Neural cell (in vitro differentiated cells): Measurements from ENCODE around the gene SERINC5. TPM values are rescaled to one million over a fixed set of nuclear protein-coding genes. Genes with fewer than 3 reads are reported as not detected.

Experiments
- H2AFZ ChIP-seq: fragments of 200-600, 300-800 bp; sonication (generic), shearing (Covaris generic); 2 replicates; pipeline ENCODE4 v1.6.0; 2014; ENCODE audit warnings: low read depth, mild to moderate bottlenecking, antibody characterized with exemption, low read length, moderate library complexity
- H3F3A ChIP-seq: fragments of 200-600 bp; shearing (Covaris generic); 2 replicates; pipeline ENCODE4 v1.6.1; 2016; ENCODE audit warnings: mild to moderate bottlenecking, moderate library complexity, mixed read lengths, antibody characterized with exemption, low read length; ENCODE audit not compliant: insufficient read depth, poor library complexity, severe bottlenecking
- H3K27ac ChIP-seq: fragments of 200-600, 300-800 bp; sonication (generic), shearing (Covaris generic); 2 replicates; pipeline ENCODE4 v1.5.1; 2014; ENCODE audit warnings: mild to moderate bottlenecking, low read length, moderate library complexity
- H3K27me3 ChIP-seq: fragments of 300-800, 200-600 bp; sonication (generic), shearing (Covaris generic); 2 replicates; pipeline ENCODE4 v1.6.0; 2014; ENCODE audit warnings: mild to moderate bottlenecking, low read depth, low read length, moderate library complexity; ENCODE audit not compliant: insufficient read depth
- H3K36me3 ChIP-seq: fragments of 300-800, 200-600 bp; sonication (generic), shearing (Covaris generic); 2 replicates; pipeline ENCODE4 v1.5.1; 2014; ENCODE audit warnings: mild to moderate bottlenecking, antibody characterized with exemption, low read length, moderate library complexity; ENCODE audit not compliant: insufficient read depth
- H3K4me2 ChIP-seq: fragments of 300-800, 200-600 bp; sonication (generic), shearing (Covaris generic); 2 replicates; pipeline ENCODE4 v1.6.0; 2014; ENCODE audit warnings: mild to moderate bottlenecking, low read length
- H3K4me3 ChIP-seq: fragments of 300-800, 200-600 bp; sonication (generic), shearing (Covaris generic); 2 replicates; pipeline ENCODE4 v1.5.1; 2014; ENCODE audit warnings: mild to moderate bottlenecking, low read length, moderate library complexity
- H3K79me2 ChIP-seq: fragments of 200-600 bp; shearing (Covaris generic); replicated peaks from 2 replicates; pipeline ENCODE4 v1.6.0; 2014; ENCODE audit warnings: mild to moderate bottlenecking, low read length, moderate library complexity; ENCODE audit not compliant: insufficient read depth
- H3K9ac ChIP-seq: fragments of 300-800, 200-600 bp; sonication (generic), shearing (Covaris generic); 2 replicates; pipeline ENCODE4 v1.6.1; 2016; ENCODE audit warnings: mild to moderate bottlenecking, low read length, mixed read lengths
- H3K9me2 ChIP-seq: fragments of 200-600 bp; shearing (Covaris generic); 2 replicates; pipeline ENCODE4 v1.6.1; 2016; ENCODE audit warnings: mild to moderate bottlenecking, low read length, mixed read lengths; ENCODE audit not compliant: insufficient read depth
- H3K9me3 ChIP-seq: fragments of 200-600, 300-800 bp; sonication (generic), shearing (Covaris generic); 2 replicates; pipeline ENCODE4 v1.6.1; 2016; ENCODE audit warnings: mild to moderate bottlenecking, mixed run types, low read length, moderate library complexity, mixed read lengths
- H4K20me1 ChIP-seq: fragments of 200-600 bp; shearing (Covaris generic); 2 replicates; pipeline ENCODE4 v1.6.1; 2016; ENCODE audit warnings: mild to moderate bottlenecking, mixed run types; ENCODE audit not compliant: insufficient read depth
- CTCF ChIP-seq: fragments of 450-650 bp; IDR thresholded peaks from 2 replicates; pipeline ENCODE4 v1.5.1; 2014; ENCODE audit warnings: antibody characterized with exemption, mild to moderate bottlenecking, moderate library complexity; ENCODE audit not compliant: poor library complexity, severe bottlenecking
- EP300 ChIP-seq: fragments of 450-650 bp; conservative IDR thresholded peaks from 2 replicates; pipeline ENCODE4 v1.6.1; 2014; ENCODE audit warnings: antibody characterized with exemption, mild to moderate bottlenecking, moderate library complexity; ENCODE audit not compliant: poor library complexity, severe bottlenecking
- EZH2 ChIP-seq: fragments of 200-600, 300-800 bp; shearing (Covaris generic), sonication (generic); IDR thresholded peaks from 2 replicates; pipeline ENCODE4 v1.6.1; 2014; ENCODE audit warnings: antibody characterized with exemption, low read length, borderline replicate concordance, mild to moderate bottlenecking; ENCODE audit not compliant: insufficient read depth, poor library complexity, severe bottlenecking
- MXI1 ChIP-seq: fragments of 450-650 bp; conservative IDR thresholded peaks from 2 replicates; pipeline ENCODE4 v1.6.1; 2014; ENCODE audit warnings: antibody characterized with exemption, mild to moderate bottlenecking; ENCODE audit not compliant: poor library complexity, severe bottlenecking
- POLR2AphosphoS5 ChIP-seq: IDR thresholded peaks from 2 replicates; pipeline ENCODE4 v1.6.1; 2012
- RAD21 ChIP-seq: fragments of 450-650 bp; conservative IDR thresholded peaks from 2 replicates; pipeline ENCODE4 v1.6.1; 2014; ENCODE audit warnings: antibody characterized with exemption, mild to moderate bottlenecking, moderate library complexity
- REST ChIP-seq: IDR thresholded peaks from 2 replicates; pipeline ENCODE4 v1.6.1; 2012; ENCODE audit warnings: borderline replicate concordance
- SMC3 ChIP-seq: fragments of 450-650 bp; conservative IDR thresholded peaks from 2 replicates; pipeline ENCODE4 v1.6.1; 2014; ENCODE audit warnings: antibody characterized with exemption, mild to moderate bottlenecking, moderate library complexity; ENCODE audit not compliant: poor library complexity
- TAF1 ChIP-seq: IDR thresholded peaks from 2 replicates; pipeline ENCODE4 v1.6.1; 2012; ENCODE audit warnings: low read depth
- polyA plus RNA-seq: library from polyadenylated mRNA; depleted of rRNA; stranded (reverse); fragments of >200 nt; gene quantifications from 2 replicates; pipeline ENCODE4 v1.2.3, GENCODE V29; 2014

Gene SERINC5
- polyA plus RNA-seq, 1 donor from 2014 or later, result 5.8 TPM

- no peaks in the 10 kb centered on the region for H4K20me1 ChIP-seq
These were observed 64.5 kb downstream of the SERINC5 start for GRCh38 chr5:80191397-80191796.

GRCh38 chr5:80190960-80191359 lies 64.9 kb downstream of the SERINC5 start:
- Histone ChIP-seq H3K9ac (no peak overlapping the region), H3K9me2 (no peaks in the 10 kb centered on the region), H3K27ac (no peak overlapping the region), H3K36me3 (no peaks in the 10 kb centered on the region), H3K79me2 (no peaks in the 10 kb centered on the region), H3K27me3 (no peaks in the 10 kb centered on the region), H2AFZ (no peak overlapping the region), H3K4me3 (no peak overlapping the region), H4K20me1 (no peaks in the 10 kb centered on the region), H3K4me2 (no peak overlapping the region), H3F3A (no peaks in the 10 kb centered on the region), H3K9me3 (no peaks in the 10 kb centered on the region)
- TF ChIP-seq EZH2 (no peak), CTCF (no peak), TAF1 (no peak), RAD21 (no peak), POLR2AphosphoS5 (no peak)

More at GRCh38 chr5:80191397-80191796, 64.5 kb downstream of the SERINC5 start:
- Histone ChIP-seq H3K9ac (no peak overlapping the region), H3F3A (no peaks in the 10 kb centered on the region), H3K27me3 (no peaks in the 10 kb centered on the region), H3K9me3 (no peaks in the 10 kb centered on the region), H3K79me2 (no peaks in the 10 kb centered on the region), H2AFZ (no peak overlapping the region), H3K9me2 (no peaks in the 10 kb centered on the region), H3K4me3 (no peak overlapping the region), H3K4me2 (no peak overlapping the region), H3K27ac (no peak overlapping the region), H3K36me3 (no peaks in the 10 kb centered on the region)
- TF ChIP-seq MXI1 (no peak), POLR2AphosphoS5 (no peak)

- TF ChIP-seq EZH2 (no peak), EP300 (no peak), REST (no peak), MXI1 (no peak), POLR2AphosphoS5 (no peak), SMC3 (no peak)
- no peaks in the 10 kb centered on the region for H3F3A ChIP-seq
- H3K36me3 ChIP-seq, result no peaks in the 10 kb centered on the region
- no peak overlapping the region for H2AFZ ChIP-seq
- no peak overlapping the region for H3K9ac ChIP-seq
- no peak overlapping the region for H3K4me3 ChIP-seq
- no peak overlapping the region for H3K27ac ChIP-seq
- H3K9me2 ChIP-seq, result no peaks in the 10 kb centered on the region
- H3K4me2 ChIP-seq, result no peak overlapping the region
- no peaks in the 10 kb centered on the region for H3K9me3 ChIP-seq
- H3K79me2 ChIP-seq, result no peaks in the 10 kb centered on the region
- H4K20me1 ChIP-seq, result no peaks in the 10 kb centered on the region
- H3K27me3 ChIP-seq, result no peaks in the 10 kb centered on the region
These were observed 66.1 kb downstream of the SERINC5 start for GRCh38 chr5:80189701-80190100.
